Neutrophil (primary cell): Measurements from ENCODE around the gene BMP8A.

Experiments used
- H3K27ac ChIP-seq: fragments of 200-600 bp; sonication (generic); 2 replicates; pipeline ENCODE4 v1.5.1; 2016; ENCODE audit warnings: mild to moderate bottlenecking, moderate library complexity
- H3K27me3 ChIP-seq: fragments of 200-600 bp; sonication (generic); 2 replicates; pipeline ENCODE4 v1.6.0; 2016; ENCODE audit warnings: mild to moderate bottlenecking
- H3K36me3 ChIP-seq: fragments of 200-600 bp; sonication (generic); 2 replicates; pipeline ENCODE4 v1.5.1; 2017
- H3K4me1 ChIP-seq, 2 experiments: fragments of 200-600 bp in 1 of 2; sonication (generic) in 1 of 2; 1 replicate in 1 of 2; 2 replicates in 1 of 2; pipeline versions ENCODE4 v1.5.1 to v1.6.1; 2013 to 2016; ENCODE audit warnings: low read depth in 1 of 2, low read length in 1 of 2, mild to moderate bottlenecking in 1 of 2, moderate library complexity in 1 of 2; ENCODE audit not compliant: control insufficient read depth in 1 of 2, insufficient read depth in 1 of 2
- H3K4me3 ChIP-seq, 2 experiments: fragments of 200-600 bp in 1 of 2; sonication (generic) in 1 of 2; 1 replicate in 1 of 2; 2 replicates in 1 of 2; pipeline ENCODE4 v1.5.1; 2013 to 2016; ENCODE audit warnings: low read depth in 1 of 2, low read length in 1 of 2, mild to moderate bottlenecking in 1 of 2, moderate library complexity in 1 of 2
- H3K9me3 ChIP-seq: fragments of 200-600 bp; sonication (generic); 2 replicates; pipeline ENCODE4 v1.5.1; 2016
- CTCF ChIP-seq: fragments of 200-600 bp; sonication (generic); IDR thresholded peaks from 2 replicates; pipeline ENCODE4 v1.5.1; 2016; ENCODE audit warnings: antibody characterized with exemption

BMP8A gene

DNA sequence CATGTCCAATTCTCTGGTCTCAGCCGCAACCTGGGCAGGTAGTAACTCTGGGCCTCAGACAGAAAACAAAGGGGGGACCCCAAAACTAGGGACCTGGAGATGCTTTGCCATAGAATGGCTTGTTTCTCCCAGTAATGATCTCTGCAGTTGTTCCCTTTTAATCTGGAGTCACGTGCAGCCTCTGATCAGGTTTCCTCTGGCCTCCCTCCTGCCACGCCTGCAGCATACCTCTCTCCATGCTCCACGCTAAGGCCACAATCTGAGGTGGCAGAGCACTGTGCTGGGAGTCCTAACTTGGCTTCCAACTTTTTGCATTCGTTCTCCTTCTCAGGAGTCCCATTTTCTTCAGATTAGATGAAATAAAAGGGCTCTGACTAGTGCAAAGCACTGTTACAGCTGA lies 83.2 kb downstream of the BMP8A start:
- TF ChIP-seq CTCF, result no peak
- Histone ChIP-seq H3K36me3 (peaks cover 27% of the 10 kb centered on the region), H3K27ac (peak overlapping the region; percentile 70), H3K9me3 (no peaks in the 10 kb centered on the region), H3K4me1 (peaks cover 18 to 22% of the 10 kb centered on the region in 2 experiments), H3K27me3 (peaks cover 8% of the 10 kb centered on the region), H3K4me3 (no peak overlapping the region)
